Activated naive CD8-positive, alpha-beta T cell treated with anti-CD3 and anti-CD28 coated beads, Interleukin-2, amount 10 ng/mL, durations not matched to agents 7 days and 5 days (primary cell): Measurements from ENCODE around the gene H2AZ2. TPM values are rescaled to one million over a fixed set of nuclear protein-coding genes. Genes with fewer than 3 reads are reported as not detected.

Source experiments
- ATAC-seq: fragments of 150-1000 bp; cut with Tn5 transposase; one replicate; pipeline ENCODE4 v1.10.0; 2021; ENCODE audit warnings: low read depth, moderate library complexity
- POLR2A ChIA-PET: fragments of 350-600 bp; sonication (Branson Sonifier 250); formaldehyde crosslinking; loops from one replicate; lab custom pipeline; 2021; ENCODE audit warnings: antibody characterized with exemption; lab: Charles Lee
- DNase-seq: peaks from one replicate; pipeline ENCODE4 v3.0.0; 2021
- H3K27ac Mint-ChIP-seq: one replicate; pipeline ENCODE4 v1.8.0; 2022; ENCODE audit warnings: mild to moderate bottlenecking, mixed read lengths
- H3K27me3 Mint-ChIP-seq: one replicate; pipeline ENCODE4 v1.8.0; 2022; ENCODE audit warnings: mild to moderate bottlenecking, moderate library complexity, mixed read lengths
- H3K36me3 Mint-ChIP-seq: one replicate; pipeline ENCODE4 v1.8.0; 2021; ENCODE audit warnings: mild to moderate bottlenecking, mixed read lengths
- H3K4me1 Mint-ChIP-seq: one replicate; pipeline ENCODE4 v1.8.0; 2021; ENCODE audit warnings: mixed read lengths
- H3K4me3 Mint-ChIP-seq: one replicate; pipeline ENCODE4 v1.8.0; 2022; ENCODE audit warnings: mild to moderate bottlenecking, moderate library complexity, mixed read lengths
- H3K9me3 Mint-ChIP-seq: one replicate; pipeline ENCODE4 v1.8.0; 2021; ENCODE audit warnings: mixed read lengths
- total RNA-seq, 2 experiments: library from RNA; stranded (reverse); gene quantifications; one replicate each; pipeline ENCODE4 v1.2.3, GENCODE V29; 2021

Gene H2AZ2
- total RNA-seq, 2 experiments from 2014 or later: 359 to 368 TPM

DNA sequence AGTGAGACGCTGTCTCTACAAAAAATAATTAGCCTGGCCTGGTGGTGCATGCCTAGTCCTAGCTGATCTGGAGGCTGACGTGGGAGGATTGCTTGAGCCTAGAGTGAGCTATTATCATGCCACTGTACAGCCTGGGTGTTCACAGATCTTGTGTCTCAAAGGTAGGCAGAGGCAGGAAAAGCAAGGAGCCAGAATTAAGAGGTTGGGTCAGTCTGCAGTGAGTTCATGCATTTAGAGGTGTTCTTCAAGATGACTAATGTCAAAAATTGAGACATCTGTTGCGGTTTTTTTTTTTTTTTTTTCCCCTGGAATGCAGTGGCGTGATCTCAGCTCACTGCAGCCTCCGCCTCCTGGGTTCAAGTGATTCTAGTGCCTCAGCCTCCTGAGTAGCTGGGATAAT lies 46.0 kb downstream of the H2AZ2 start:
- Mint-ChIP-seq H3K36me3 (peaks cover 36% of the 10 kb centered on the region), H3K9me3 (no peaks in the 10 kb centered on the region), H3K27ac (no peak overlapping the region), H3K4me3 (no peak overlapping the region), H3K4me1 (peaks cover 25% of the 10 kb centered on the region), H3K27me3 (no peaks in the 10 kb centered on the region)
- POLR2A ChIA-PET: interaction anchor here (0.6 to 1.1 kb wide), 4 partner anchors 8 to 664 kb away, joined by 3 to 5 read pairs (median 3); no protein-coding TSS in a partner anchor
- DNase-seq (no peak), ATAC-seq (no peak)

DNA sequence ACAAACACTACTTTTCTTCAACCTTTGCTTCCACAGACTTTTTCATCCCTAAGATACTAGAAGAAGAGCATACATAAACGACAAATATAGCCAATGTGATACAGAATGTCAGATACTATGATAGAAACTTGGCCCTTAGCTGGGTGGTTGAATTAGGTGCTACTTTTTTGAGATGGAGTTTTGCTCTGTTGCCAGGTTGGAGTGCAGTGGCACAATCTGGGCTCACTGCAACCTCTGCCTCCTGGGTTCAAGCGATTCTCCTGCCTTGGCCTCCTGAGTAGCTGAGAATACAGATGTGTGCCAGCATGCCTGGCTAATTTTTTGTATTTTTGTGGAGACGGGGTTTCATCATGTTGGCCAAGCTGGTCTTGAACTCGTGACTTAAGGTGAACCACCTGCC lies 47.9 kb downstream of the H2AZ2 start:
- Mint-ChIP-seq H3K4me3 (peak overlapping the region; percentile 42), H3K4me1 (peaks cover 25% of the 10 kb centered on the region), H3K36me3 (peaks cover 36% of the 10 kb centered on the region), H3K9me3 (no peaks in the 10 kb centered on the region), H3K27me3 (no peaks in the 10 kb centered on the region), H3K27ac (no peak overlapping the region)
- POLR2A ChIA-PET: interaction anchor here (0.7 kb wide), 1 partner anchor 309 kb away, joined by 4 read pairs; no protein-coding TSS in a partner anchor
- DNase-seq (no peak), ATAC-seq (no peak)

DNA sequence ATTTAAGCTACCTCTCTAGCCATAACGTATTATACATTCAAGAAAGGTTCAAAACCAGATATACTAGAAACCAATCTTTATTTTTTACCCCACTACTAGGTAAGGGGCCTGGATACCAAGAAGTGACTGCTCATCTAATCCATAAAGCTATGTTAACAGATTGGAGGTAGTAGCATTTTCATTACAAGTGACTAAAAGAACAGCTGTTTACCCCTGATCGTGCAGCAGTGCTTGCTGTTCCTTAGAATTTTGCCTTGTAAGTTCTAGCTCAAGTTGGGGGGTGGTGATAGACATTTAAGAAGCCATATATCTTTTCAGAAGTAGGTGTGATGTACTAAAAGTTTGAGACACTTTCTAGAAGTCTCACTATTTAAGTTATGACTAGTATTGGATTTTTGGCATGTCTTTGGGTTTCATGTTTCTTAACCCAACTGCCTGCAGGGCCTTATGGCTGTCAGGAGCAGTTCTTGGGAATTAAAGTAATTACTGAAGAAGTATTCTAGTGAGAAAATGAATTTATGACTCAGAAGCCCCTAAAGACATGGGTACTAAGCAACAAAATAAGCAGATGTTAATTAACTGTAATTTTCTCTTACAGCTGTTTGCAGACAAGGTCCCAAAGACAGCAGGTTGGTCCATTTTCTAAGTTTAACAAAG lies 49.1 kb downstream of the H2AZ2 start:
- peaks cover 36% of the 10 kb centered on the region for H3K36me3 Mint-ChIP-seq
- ATAC-seq: no peak

DNA sequence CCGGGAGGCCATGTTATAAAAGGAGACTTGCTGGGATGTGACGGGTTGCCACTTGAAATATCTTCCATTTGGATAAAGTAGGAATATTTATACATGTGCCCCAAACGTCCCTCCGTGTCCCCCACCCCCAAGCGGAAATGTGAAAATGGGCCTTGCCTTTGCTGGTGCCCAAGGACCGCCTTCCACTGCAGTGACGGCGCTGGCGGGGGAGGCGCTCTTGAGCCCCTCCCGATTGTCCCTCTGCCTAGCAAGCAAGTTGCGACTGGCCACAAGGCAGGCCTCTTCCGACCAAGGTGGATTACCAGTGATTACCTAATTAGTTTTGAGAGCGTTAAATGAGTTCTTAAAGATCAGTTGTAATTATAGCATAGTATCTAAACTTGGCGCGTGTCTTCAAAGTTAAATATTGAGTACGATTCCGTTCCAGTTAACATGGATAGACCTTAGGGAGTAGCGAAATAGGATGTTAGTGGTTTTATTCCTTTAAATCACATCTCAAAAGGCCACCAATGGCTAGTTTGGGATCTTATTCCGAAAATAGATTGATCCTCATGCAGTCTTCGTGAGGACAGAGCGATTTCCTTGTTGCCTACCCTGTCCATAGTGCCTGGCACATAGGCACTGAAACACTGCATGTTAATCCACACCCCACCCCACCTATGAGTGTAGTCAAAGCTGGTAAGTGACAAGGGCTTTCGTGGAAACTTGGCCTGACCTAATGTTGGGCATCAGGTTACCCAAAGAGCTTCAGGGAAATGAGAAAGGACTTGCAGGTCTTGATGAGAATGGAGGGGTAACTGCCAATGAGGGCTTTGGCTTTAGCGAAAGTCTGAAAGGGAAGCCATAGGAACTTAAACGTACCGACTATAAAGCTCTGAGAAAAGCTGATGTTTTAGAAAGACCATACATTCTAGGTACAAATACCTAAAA lies 50.3 kb downstream of the H2AZ2 start:
- H3K4me3 Mint-ChIP-seq: peak overlapping the region; percentile 98
- H3K27ac Mint-ChIP-seq: peak overlapping the region; percentile 96
- no peaks in the 10 kb centered on the region for H3K27me3 Mint-ChIP-seq
- H3K4me1 Mint-ChIP-seq: peaks cover 27% of the 10 kb centered on the region
- POLR2A ChIA-PET: interaction anchor here (0.5 to 4.1 kb wide), 18 partner anchors 8 to 216 kb away, joined by 3 to 38 read pairs (median 4); partner anchors contain the start of genes H2AZ2, OGDH, PURB and TMED4
- DNase-seq (peak; percentile 83), ATAC-seq (peak; percentile 49)
- no peaks in the 10 kb centered on the region for H3K9me3 Mint-ChIP-seq
- H3K36me3 Mint-ChIP-seq: peaks cover 32% of the 10 kb centered on the region

More for the DNA sequence above, 49.1 kb downstream of the H2AZ2 start:
- H3K27me3 Mint-ChIP-seq: no peaks in the 10 kb centered on the region
- no peaks in the 10 kb centered on the region for H3K9me3 Mint-ChIP-seq
- peak overlapping the region; percentile 98 for H3K4me3 Mint-ChIP-seq
- DNase-seq: no peak
- POLR2A ChIA-PET: interaction anchor here (0.6 to 4.1 kb wide), 7 partner anchors 12 to 217 kb away, joined by 3 to 38 read pairs (median 11); partner anchors contain the start of genes H2AZ2, PURB and TMED4
- H3K4me1 Mint-ChIP-seq: peaks cover 28% of the 10 kb centered on the region
- peak overlapping the region; percentile 96 for H3K27ac Mint-ChIP-seq

DNA sequence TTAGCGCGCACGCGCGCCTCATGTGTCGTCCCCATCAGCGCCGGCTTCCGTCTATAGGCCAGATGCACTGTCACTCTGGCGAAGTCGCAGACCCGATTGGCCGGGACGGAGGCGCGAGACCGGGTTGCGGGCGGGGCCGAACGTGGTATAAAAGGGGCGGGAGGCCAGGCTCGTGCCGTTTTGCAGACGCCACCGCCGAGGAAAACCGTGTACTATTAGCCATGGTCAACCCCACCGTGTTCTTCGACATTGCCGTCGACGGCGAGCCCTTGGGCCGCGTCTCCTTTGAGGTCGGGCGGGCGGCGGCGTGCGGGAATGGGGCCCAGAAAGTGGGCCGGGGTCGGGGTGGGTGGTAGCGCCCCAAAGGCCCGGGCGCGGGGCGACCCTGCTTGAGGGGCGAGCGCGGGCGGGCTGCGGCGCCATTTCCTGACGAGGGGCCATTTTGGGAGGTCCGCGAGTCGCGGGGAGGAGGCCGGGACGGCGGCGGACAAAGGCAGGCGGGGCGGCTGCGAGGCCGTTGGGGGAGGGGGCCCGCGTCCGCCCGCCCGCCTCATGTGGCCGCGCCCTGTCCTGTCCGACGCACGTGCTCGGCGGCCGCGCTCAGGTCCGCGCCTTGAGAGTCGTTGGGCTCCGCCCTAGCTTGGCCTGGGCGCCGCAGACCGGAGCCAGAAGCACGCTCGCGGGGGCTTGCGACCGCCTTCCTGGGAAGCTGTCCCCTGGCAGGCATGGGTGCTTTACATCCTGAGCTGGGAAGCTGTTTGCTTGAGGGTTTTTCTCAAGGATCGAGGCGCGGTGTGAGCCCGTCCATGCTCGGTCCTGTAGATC lies 51.2 kb downstream of the H2AZ2 start, which contains the start of gene PPIA:
Gene PPIA, plus strand, starts transcription at position 178 of the 825 bp plus-strand sequence. Its CDS starts 44 bp downstream, at position 222.
- peak; percentile 98 for DNase-seq
- Mint-ChIP-seq H3K4me3 (peak within 1 kb of the TSS; percentile 98), H3K4me1 (peaks cover 26% of the 10 kb centered on the region)

DNA sequence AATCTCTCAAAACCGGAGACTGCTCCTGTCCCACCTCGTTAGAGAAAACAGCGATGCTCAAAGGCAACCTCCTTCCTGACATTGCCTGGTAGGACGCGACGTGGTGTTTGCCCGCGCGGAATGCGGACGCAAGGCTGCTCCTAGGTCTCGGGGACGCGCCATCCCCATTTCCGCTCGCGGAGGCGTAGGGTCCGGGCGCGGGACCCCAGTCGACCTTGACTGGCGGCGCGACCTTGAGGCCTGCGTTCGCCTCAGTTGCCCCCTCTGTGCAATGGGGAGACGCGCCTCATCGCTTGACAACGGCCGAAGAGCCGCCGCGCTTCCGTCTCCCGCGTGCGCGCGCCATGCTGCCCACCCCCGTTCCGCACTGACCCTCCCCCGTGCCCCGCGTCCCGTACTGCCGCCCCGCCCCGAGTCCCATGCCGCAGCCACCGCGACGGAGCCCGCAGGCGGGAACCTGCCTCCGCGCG lies 51.8 kb downstream of the H2AZ2 start:
- H3K27ac Mint-ChIP-seq: peak overlapping the region; percentile 96
- no peaks in the 10 kb centered on the region for H3K27me3 Mint-ChIP-seq
- H3K9me3 Mint-ChIP-seq: no peaks in the 10 kb centered on the region
- POLR2A ChIA-PET: interaction anchor here (1.0 to 4.1 kb wide), 2 partner anchors 52 to 214 kb away, joined by 4 to 20 read pairs; partner anchors contain the start of genes H2AZ2 and TMED4
- peaks cover 23% of the 10 kb centered on the region for H3K36me3 Mint-ChIP-seq
- peaks cover 23% of the 10 kb centered on the region for H3K4me1 Mint-ChIP-seq
- ATAC-seq: peak; percentile 30
- H3K4me3 Mint-ChIP-seq: peak overlapping the region; percentile 98
- DNase-seq: no peak

More for the DNA sequence above, 51.2 kb downstream of the H2AZ2 start, which contains the start of gene PPIA:
- H3K27me3 Mint-ChIP-seq: no peaks in the 10 kb centered on the region
- H3K9me3 Mint-ChIP-seq: no peaks in the 10 kb centered on the region
- POLR2A ChIA-PET: interaction anchor here (0.6 to 4.1 kb wide), 16 partner anchors 9 to 215 kb away, joined by 3 to 38 read pairs (median 4); partner anchors contain the start of genes H2AZ2, OGDH, PURB and TMED4
- peaks cover 30% of the 10 kb centered on the region for H3K36me3 Mint-ChIP-seq
- ATAC-seq: peak; percentile 90
- H3K27ac Mint-ChIP-seq: peak within 1 kb of the TSS; percentile 96

DNA sequence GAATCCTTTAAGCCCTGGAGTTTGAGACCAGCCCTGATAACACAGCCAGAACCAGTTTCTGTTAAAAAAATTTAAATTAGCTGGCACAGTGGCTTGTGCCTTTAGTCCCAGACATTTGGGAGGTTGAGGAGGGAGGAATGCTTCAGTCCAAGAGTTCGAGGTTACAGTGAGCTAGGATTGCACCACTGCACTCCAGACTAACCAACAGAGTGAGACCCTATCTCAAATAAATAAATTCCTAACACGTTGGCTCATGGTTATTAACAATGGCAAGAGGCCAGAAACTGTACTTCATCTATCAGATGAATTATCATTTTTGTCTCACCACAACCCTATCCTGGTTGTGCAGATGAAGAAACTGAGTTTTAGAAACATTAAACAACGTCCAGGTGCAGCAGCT lies 53.6 kb downstream of the H2AZ2 start:
- Mint-ChIP-seq H3K27me3 (no peaks in the 10 kb centered on the region), H3K4me3 (no peak overlapping the region), H3K36me3 (peaks cover 10% of the 10 kb centered on the region), H3K27ac (no peak overlapping the region), H3K9me3 (no peaks in the 10 kb centered on the region), H3K4me1 (peaks cover 9% of the 10 kb centered on the region)
- ATAC-seq (no peak), DNase-seq (no peak)
- POLR2A ChIA-PET: interaction anchor here (0.9 to 1.5 kb wide), 2 partner anchors 26 to 212 kb away, joined by 3 read pairs; partner anchors contain the start of gene TMED4

DNA sequence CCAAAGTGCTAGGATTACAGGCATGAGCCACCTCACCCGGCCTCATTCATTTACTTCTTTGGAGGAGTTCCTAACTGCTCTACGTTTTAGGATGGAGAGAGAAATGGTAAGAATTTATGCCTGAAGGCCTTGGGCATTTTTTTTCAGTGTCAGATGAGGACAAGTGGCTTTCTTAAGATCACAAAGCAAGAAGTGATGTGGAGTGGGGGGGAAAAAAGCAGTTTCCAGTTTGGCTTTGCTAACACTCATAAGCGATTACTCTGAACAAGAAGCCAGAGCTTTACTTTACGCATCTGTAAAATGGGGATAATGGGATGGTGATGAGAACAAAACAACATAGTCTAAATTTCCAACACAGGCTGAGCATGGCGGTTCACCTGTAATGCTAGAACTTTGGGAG lies 54.0 kb downstream of the H2AZ2 start:
- Mint-ChIP-seq H3K27me3 (no peaks in the 10 kb centered on the region), H3K36me3 (peaks cover 10% of the 10 kb centered on the region), H3K4me3 (peak overlapping the region; percentile 3), H3K27ac (no peak overlapping the region), H3K9me3 (no peaks in the 10 kb centered on the region), H3K4me1 (peaks cover 8% of the 10 kb centered on the region)
- no peak for DNase-seq
- ATAC-seq: no peak
- POLR2A ChIA-PET: no interaction called here

DNA sequence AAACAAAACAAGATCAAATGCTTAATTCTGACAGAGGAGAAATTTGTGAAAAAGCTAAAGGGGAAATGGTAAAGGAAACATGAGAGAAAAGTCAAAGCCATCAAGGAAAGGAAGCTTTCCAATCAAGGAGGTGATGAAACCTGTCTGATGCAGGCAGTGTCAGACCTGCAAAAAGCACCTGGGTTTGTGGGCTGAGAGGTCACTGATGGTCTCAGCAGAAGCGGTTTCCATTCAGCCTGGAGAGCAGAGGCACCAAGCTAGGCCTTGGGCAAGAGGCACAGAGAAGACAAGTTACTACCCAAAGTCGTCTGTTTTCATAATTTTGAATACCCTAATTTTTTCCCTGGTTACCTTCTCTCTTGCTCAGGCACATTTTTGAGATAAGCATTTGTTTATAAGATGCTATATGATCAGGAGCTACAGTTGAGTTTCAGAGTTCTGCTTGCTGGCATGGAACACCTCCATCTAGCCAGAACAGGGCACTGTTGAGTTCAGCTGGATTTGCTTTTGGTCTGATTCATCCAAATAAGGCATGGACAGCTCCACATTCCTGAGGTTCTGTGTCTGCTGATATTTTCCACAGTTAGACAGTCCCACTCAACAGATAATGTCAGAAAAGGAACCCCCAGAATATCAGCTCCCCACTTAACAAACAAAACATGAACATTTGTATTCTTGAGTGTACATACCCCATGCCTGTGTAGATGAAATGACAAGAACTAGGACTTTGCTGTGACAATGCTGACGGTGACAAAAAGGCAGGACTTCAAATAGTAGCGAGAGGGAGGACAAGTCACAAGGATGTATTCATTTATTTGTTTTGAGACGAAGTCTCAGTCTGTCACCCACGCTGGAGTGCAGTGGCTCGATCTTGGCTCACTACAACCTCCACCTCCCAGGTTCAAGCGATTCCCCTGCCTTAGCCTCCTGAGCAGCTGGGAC lies 56.3 kb downstream of the H2AZ2 start:
- H3K36me3 Mint-ChIP-seq: no peaks in the 10 kb centered on the region
- peaks cover 3% of the 10 kb centered on the region for H3K4me1 Mint-ChIP-seq
- H3K27me3 Mint-ChIP-seq: no peaks in the 10 kb centered on the region
- H3K27ac Mint-ChIP-seq: no peak overlapping the region
- POLR2A ChIA-PET: interaction anchor here (0.8 to 0.9 kb wide), 2 partner anchors 44 to 209 kb away, joined by 3 read pairs; partner anchors contain the start of gene TMED4
- ATAC-seq (no peak), DNase-seq (no peak)
- no peak overlapping the region for H3K4me3 Mint-ChIP-seq
- H3K9me3 Mint-ChIP-seq: no peaks in the 10 kb centered on the region

DNA sequence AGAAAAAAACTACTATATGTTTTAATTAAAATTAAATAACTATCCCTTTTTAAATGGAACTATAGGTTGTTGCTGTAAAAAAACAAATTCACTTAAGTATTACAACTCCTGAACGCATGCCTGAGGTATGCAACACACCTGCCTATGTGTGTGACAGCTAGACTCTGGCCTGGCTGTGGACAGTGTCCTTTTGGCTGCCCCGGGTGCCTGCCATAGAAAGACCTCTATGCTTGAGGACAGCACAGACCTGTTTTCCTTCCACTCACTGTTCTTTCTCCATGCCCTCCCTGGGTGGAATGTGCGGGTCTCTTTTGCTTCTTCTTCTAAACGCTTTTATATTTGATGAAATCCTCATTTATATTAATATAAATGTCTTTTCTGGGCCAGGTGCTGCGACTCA lies 57.9 kb downstream of the H2AZ2 start:
- H3K4me3 Mint-ChIP-seq: no peak overlapping the region
- no peaks in the 10 kb centered on the region for H3K36me3 Mint-ChIP-seq
- no peak overlapping the region for H3K27ac Mint-ChIP-seq
- DNase-seq (no peak), ATAC-seq (no peak)
- POLR2A ChIA-PET: interaction anchor here (0.6 kb wide), 1 partner anchor 34 kb away, joined by 3 read pairs; no protein-coding TSS in a partner anchor
- no peaks in the 10 kb centered on the region for H3K27me3 Mint-ChIP-seq
- no peaks in the 10 kb centered on the region for H3K9me3 Mint-ChIP-seq
- peaks cover 3% of the 10 kb centered on the region for H3K4me1 Mint-ChIP-seq

DNA sequence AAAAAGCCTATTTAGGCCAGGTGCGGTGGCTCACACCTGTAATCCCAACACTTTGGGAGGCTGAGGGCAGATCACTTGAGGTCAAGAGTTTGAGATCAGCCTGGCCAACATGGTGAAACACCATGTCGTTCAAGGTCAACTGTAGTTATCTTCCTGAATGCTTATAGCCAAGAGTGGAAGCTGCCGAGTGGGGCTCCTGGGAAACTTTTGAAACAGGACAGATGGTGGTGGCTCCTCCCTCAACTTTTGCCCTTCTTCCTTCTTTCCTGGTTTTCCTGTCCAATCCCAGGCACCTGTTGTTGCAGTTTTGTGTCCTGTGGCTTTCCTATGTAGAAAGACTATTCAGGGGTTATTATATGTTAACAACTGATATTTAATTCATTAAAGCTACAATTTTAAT lies 60.1 kb downstream of the H2AZ2 start:
- Mint-ChIP-seq H3K36me3 (peaks cover 7% of the 10 kb centered on the region), H3K4me3 (no peak overlapping the region), H3K4me1 (no peaks in the 10 kb centered on the region), H3K27me3 (peaks cover 4% of the 10 kb centered on the region), H3K27ac (no peak overlapping the region), H3K9me3 (peaks cover 6% of the 10 kb centered on the region)
- ATAC-seq (no peak), DNase-seq (no peak)
- POLR2A ChIA-PET: no interaction called here
